ENCODE results near the gene TSPOAP1. TPM values are rescaled to one million over a fixed set of nuclear protein-coding genes. Genes with fewer than 3 reads are reported as not detected.

The TSPOAP1 gene
- total RNA-seq, 1 donor from 2014 or later, result 7.1 TPM

- DNase-seq (ENCODE audit: extremely low spot score in 2 of 2), result no peak
- H3K4me3 ChIP-seq, result peak overlapping the region; percentile 58 to 69
- TF ChIP-seq POLR2A (IDR thresholded peaks at IDR 0.05) (no peak), POLR2AphosphoS5 (IDR thresholded peaks at IDR 0.05; ENCODE audit: insufficient read depth in 1 of 2, low read depth in 1 of 2) (no peak), CTCF (IDR thresholded peaks at IDR 0.05) (no peak)
- H3K4me1 ChIP-seq, result peaks cover 28% of the 10 kb centered on the region
- H3K36me3 ChIP-seq, result no peaks in the 10 kb centered on the region
- intact Hi-C loops (cut with DNase I), result no loop called here
- no peak overlapping the region for H3K27ac ChIP-seq
- no peaks in the 10 kb centered on the region for H3K9me3 ChIP-seq
- H3K27me3 ChIP-seq, result no peaks in the 10 kb centered on the region
These were observed 5.1 kb downstream of the TSPOAP1 start for GRCh38 chr17:58323366-58324055.

GRCh38 chr17:58322581-58323185 is 5.9 kb downstream of the TSPOAP1 start:
- Histone ChIP-seq H3K4me1 (peaks cover 23% of the 10 kb centered on the region), H3K4me3 (no peak overlapping the region), H3K36me3 (no peaks in the 10 kb centered on the region), H3K9me3 (no peaks in the 10 kb centered on the region), H3K27me3 (no peaks in the 10 kb centered on the region), H3K27ac (no peak overlapping the region)
- DNase-seq (ENCODE audit: extremely low spot score in 2 of 2), result no peak
- intact Hi-C loops (cut with DNase I), result no loop called here
- no peak for TF ChIP-seq POLR2A (IDR thresholded peaks at IDR 0.05)
- no peak for TF ChIP-seq POLR2AphosphoS5 (IDR thresholded peaks at IDR 0.05; ENCODE audit: insufficient read depth in 1 of 2, low read depth in 1 of 2)
- TF ChIP-seq CTCF (IDR thresholded peaks at IDR 0.05), result no peak

GRCh38 chr17:58321571-58322525 is 6.7 kb downstream of the TSPOAP1 start:
- DNase-seq (ENCODE audit: extremely low spot score in 2 of 2), result no peak
- no peaks in the 10 kb centered on the region for H3K9me3 ChIP-seq
- no peaks in the 10 kb centered on the region for H3K36me3 ChIP-seq
- TF ChIP-seq POLR2A (IDR thresholded peaks at IDR 0.05) (no peak), CTCF (IDR thresholded peaks at IDR 0.05) (no peak), POLR2AphosphoS5 (IDR thresholded peaks at IDR 0.05; ENCODE audit: insufficient read depth in 1 of 2, low read depth in 1 of 2) (no peak)
- no peak overlapping the region for H3K27ac ChIP-seq
- no peak overlapping the region for H3K4me3 ChIP-seq
- H3K4me1 ChIP-seq, result peaks cover 23% of the 10 kb centered on the region
- H3K27me3 ChIP-seq, result no peaks in the 10 kb centered on the region
- intact Hi-C loops (cut with DNase I), result no loop called here

- Histone ChIP-seq H3K27ac (no peak overlapping the region), H3K27me3 (no peaks in the 10 kb centered on the region), H3K9me3 (no peaks in the 10 kb centered on the region), H3K4me3 (no peak overlapping the region), H3K4me1 (peaks cover 23% of the 10 kb centered on the region), H3K36me3 (no peaks in the 10 kb centered on the region)
- intact Hi-C loops (cut with DNase I), result no loop called here
- TF ChIP-seq POLR2AphosphoS5 (IDR thresholded peaks at IDR 0.05; ENCODE audit: insufficient read depth in 1 of 2, low read depth in 1 of 2) (no peak), POLR2A (IDR thresholded peaks at IDR 0.05) (no peak), CTCF (IDR thresholded peaks at IDR 0.05) (no peak)
- DNase-seq (ENCODE audit: extremely low spot score in 2 of 2), result no peak
These were observed 7.8 kb downstream of the TSPOAP1 start for GRCh38 chr17:58320570-58321323.
